LNCAP (cell line): ENCODE data around the gene MZF1.

Experiments used
- CTCF ChIP-seq: fragments of 450-650 bp; IDR thresholded peaks from 2 replicates; pipeline ENCODE4 v1.5.1; 2017; ENCODE audit warnings: mild to moderate bottlenecking

The MZF1 gene

GRCh38 chr19:58581227-58582141 lies 8.3 kb upstream of the MZF1 start:
- TF ChIP-seq CTCF, result peak; percentile 8; the same call in 1 of the 2 replicates

- TF ChIP-seq CTCF, result no peak
Observed at GRCh38 chr19:58579473-58580142, 6.5 kb upstream of the MZF1 start.

- TF ChIP-seq CTCF, result no peak
Observed at GRCh38 chr19:58578012-58578925, 5.1 kb upstream of the MZF1 start.

GRCh38 chr19:58575183-58576041 lies 2.3 kb upstream of the MZF1 start:
- no peak for TF ChIP-seq CTCF

- no peak for TF ChIP-seq CTCF
Observed at GRCh38 chr19:58573658-58574164, 576 bp upstream of the MZF1 start.

GRCh38 chr19:58572026-58572817 lies 913 bp downstream of the MZF1 start:
- TF ChIP-seq CTCF, result no peak
